HepG2 (cell line): ENCODE data around the gene TMEM164. TPM values are rescaled to one million over a fixed set of nuclear protein-coding genes. Genes with fewer than 3 reads are reported as not detected.

Experiments
- AHDC1 ChIP-seq: sonication (generic); formaldehyde crosslinking; IDR thresholded peaks from 2 replicates; pipeline ENCODE4 v1.5.1; 2020; ENCODE audit warnings: mild to moderate bottlenecking, missing genetic modification reagents, borderline replicate concordance
- CEBPZ ChIP-seq: IDR thresholded peaks from 2 replicates; pipeline ENCODE4 v1.6.1; 2012; ENCODE audit warnings: low read length, improper control_type of control experiment
- FIP1L1 ChIP-seq: fragments of 200-400 bp; formaldehyde crosslinking; IDR thresholded peaks from 2 replicates; pipeline ENCODE4 v1.6.1; 2018; ENCODE audit warnings: low read depth, mild to moderate bottlenecking, low read length, moderate library complexity, borderline replicate concordance; ENCODE audit not compliant: insufficient read depth
- HDAC2 ChIP-seq: sonication (generic); formaldehyde crosslinking; IDR thresholded peaks from 2 replicates; pipeline ENCODE4 v1.4.0; 2020; ENCODE audit warnings: missing genetic modification reagents
- KDM3A ChIP-seq: IDR thresholded peaks from 2 replicates; pipeline ENCODE4 v1.6.1; 2018; ENCODE audit warnings: low read depth, missing compliant biosample characterization
- MAFF ChIP-seq: IDR thresholded peaks from 2 replicates; pipeline ENCODE4 v1.6.1; 2011; ENCODE audit warnings: low read depth, low read length, improper control_type of control experiment
- MEIS2 ChIP-seq: sonication (generic); formaldehyde crosslinking; IDR thresholded peaks from 2 replicates; pipeline ENCODE4 v1.9.0; 2021; ENCODE audit warnings: mild to moderate bottlenecking, missing genetic modification reagents
- NFKBIZ ChIP-seq: IDR thresholded peaks from 2 replicates; pipeline ENCODE4 v1.6.1; 2018; ENCODE audit warnings: missing genetic modification reagents, missing compliant biosample characterization
- SAP130 ChIP-seq: IDR thresholded peaks from 2 replicates; pipeline ENCODE4 v1.6.1; 2016; ENCODE audit warnings: low read depth
- SOX5 ChIP-seq: IDR thresholded peaks from 2 replicates; pipeline ENCODE4 v1.6.1; 2016; ENCODE audit warnings: borderline replicate concordance
- ZC3H4 ChIP-seq: sonication (generic); formaldehyde crosslinking; IDR thresholded peaks from 2 replicates; pipeline ENCODE4 v1.4.0; 2020; ENCODE audit warnings: missing genetic modification reagents, borderline replicate concordance
- ZNF331 ChIP-seq: sonication (generic); formaldehyde crosslinking; IDR thresholded peaks from 2 replicates; pipeline ENCODE4 v1.4.0; 2020; ENCODE audit warnings: missing genetic modification reagents
- ZNF614 ChIP-seq: IDR thresholded peaks from 2 replicates; pipeline ENCODE4 v1.6.1; 2018; ENCODE audit warnings: missing biosample characterization, missing genetic modification reagents, inconsistent platforms, borderline replicate concordance
- ZNF691 ChIP-seq: sonication (generic); formaldehyde crosslinking; IDR thresholded peaks from 2 replicates; pipeline ENCODE4 v1.4.0; 2020; ENCODE audit warnings: missing genetic modification reagents, low read depth, mild to moderate bottlenecking, borderline replicate concordance
- ZSCAN25 ChIP-seq: sonication (generic); formaldehyde crosslinking; IDR thresholded peaks from 2 replicates; pipeline ENCODE4 v1.8.0; 2022; ENCODE audit warnings: mild to moderate bottlenecking, missing genetic modification reagents
- ZSCAN9 ChIP-seq: IDR thresholded peaks from 2 replicates; pipeline ENCODE4 v1.6.1; 2016; ENCODE audit warnings: borderline replicate concordance
- polyA plus RNA-seq, 8 experiments: library from polyadenylated mRNA; depleted of rRNA in 3 of 8; stranded (reverse) in 7 of 8; unstranded in 1 of 8; fragments of >200 nt; fragmentation: Illumina TruSeq in 4 of 8; extraction: Trizol in 4 of 8; gene quantifications; 2 replicates each; pipeline versions ENCODE4 v1.2.1 to v1.2.3, GENCODE V29; 2011 to 2016; ENCODE audit warnings: low read depth in 4 of 8, missing spikeins in 1 of 8, mixed read lengths in 1 of 8; ENCODE audit not compliant: insufficient read depth in 1 of 8
- total RNA-seq, 5 experiments: library from RNA; depleted of rRNA; stranded (reverse); fragments of >200 nt; fragmentation: Illumina TruSeq; extraction: Trizol; gene quantifications; 2 replicates each; pipeline ENCODE4 v1.2.3, GENCODE V29; 2016; ENCODE audit warnings: low read depth in 1 of 5

TMEM164 gene
- total and polyA plus RNA-seq, 2 of the 13 experiments (the other 11 are each of a cell fraction or from before 2014, with no cell fraction given), result 5.8 to 13.2 TPM

DNA sequence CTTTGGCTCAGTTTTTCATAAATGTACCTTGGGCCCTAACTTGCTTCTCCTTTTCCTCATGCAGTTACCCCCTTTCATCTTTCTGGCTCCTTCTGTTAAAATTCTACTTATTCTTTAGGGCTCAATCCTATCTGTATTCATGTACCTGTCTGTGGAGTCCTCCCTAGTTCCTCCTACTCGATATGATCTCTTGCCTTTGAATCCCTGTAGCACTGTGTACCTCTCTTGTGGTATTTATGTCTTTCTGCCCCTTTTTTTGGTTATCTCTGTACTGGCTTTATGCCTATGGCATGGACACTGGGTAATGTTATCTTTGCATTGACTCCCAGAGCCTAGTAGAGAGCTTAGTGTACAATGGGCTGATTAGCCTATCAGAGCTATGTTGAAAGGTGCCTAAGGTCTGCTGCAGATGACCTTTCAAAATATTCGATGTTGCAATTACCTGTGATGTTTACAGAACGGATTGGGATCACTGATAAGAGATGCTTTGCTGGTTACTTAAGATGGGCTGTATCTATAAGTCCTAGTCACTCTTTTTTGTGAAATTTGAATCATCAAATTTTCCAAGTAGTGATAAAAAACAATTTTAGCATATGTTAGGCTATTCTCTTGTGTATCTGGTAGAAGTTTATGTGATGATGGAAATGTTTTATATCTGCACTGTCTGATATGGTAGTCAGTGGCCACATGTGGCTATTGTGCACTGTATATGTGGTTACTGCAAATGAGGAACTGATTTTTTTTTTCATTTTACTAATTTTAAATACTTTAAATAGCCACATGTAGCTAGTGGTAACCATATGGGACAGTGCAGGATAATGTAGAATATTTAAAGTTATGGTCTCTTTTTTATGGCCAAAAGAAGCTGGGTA lies 33.5 kb downstream of the TMEM164 start (continued):
- no peak; the same call in 1 of the 2 replicates for TF ChIP-seq AHDC1
- no peak for TF ChIP-seq FIP1L1
- no peak for TF ChIP-seq CEBPZ
- no peak for TF ChIP-seq NFKBIZ (CRISPR knock-in tag)
- 0 out of 2 replicates have a peak, but pooled peaks have one; percentile 1 for TF ChIP-seq MAFF
- TF ChIP-seq ZSCAN9, result no peak
- peak; percentile 63; the same call in 1 of the 2 replicates for TF ChIP-seq SOX5 (CRISPR knock-in tag)
- TF ChIP-seq ZNF614, result no peak
- TF ChIP-seq SAP130 (CRISPR knock-in tag), result peak; percentile 46
- no peak for TF ChIP-seq ZC3H4 (CRISPR knock-in tag)
- TF ChIP-seq HDAC2 (CRISPR knock-in tag), result peak; percentile 88
- TF ChIP-seq ZNF691 (CRISPR knock-in tag), result no peak
- no peak for TF ChIP-seq ZSCAN25 (CRISPR knock-in tag)
- TF ChIP-seq MEIS2 (CRISPR knock-in tag), result no peak
- TF ChIP-seq KDM3A (CRISPR knock-in tag), result no peak
- peak; percentile 65; the same call in 1 of the 2 replicates for TF ChIP-seq ZNF331 (CRISPR knock-in tag)
